ENCODE data around the gene ITPRID1.

ITPRID1 gene

GRCh38 chr7:31648288-31648687 is 134.4 kb downstream of the ITPRID1 start:
- no peak overlapping the region for H3K27ac ChIP-seq (ENCODE audit: extremely low read depth, low read depth, low read length)
- ChIA-PET CTCF (interaction anchor here (0.6 to 1.1 kb wide), 3 partner anchors 81 to 89 kb away, joined by 3 to 11 read pairs (median 4); no protein-coding TSS in a partner anchor), POLR2A (no interaction called here)
- no peaks in the 10 kb centered on the region for H3K36me3 ChIP-seq (ENCODE audit: control insufficient read depth in 2 of 2, insufficient read depth in 1 of 2, low read length in 2 of 2)
- no peak for TF ChIP-seq ZNF148 (tag by site-specific recombination; IDR thresholded peaks at IDR 0.05; ENCODE audit: borderline replicate concordance)
- H3K4me1 ChIP-seq (ENCODE audit: control insufficient read depth, insufficient read depth, low read length) = no peaks in the 10 kb centered on the region
- H3K4me3 ChIP-seq (ENCODE audit: low read depth, low read length) = no peak overlapping the region
- H3K9me3 ChIP-seq (ENCODE audit: control insufficient read depth, insufficient read depth, low read depth, low read length) = no peaks in the 10 kb centered on the region

GRCh38 chr7:31648880-31649279 is 135.0 kb downstream of the ITPRID1 start:
- no peaks in the 10 kb centered on the region for H3K9me3 ChIP-seq (ENCODE audit: control insufficient read depth, insufficient read depth, low read depth, low read length)
- H3K36me3 ChIP-seq (ENCODE audit: control insufficient read depth in 2 of 2, insufficient read depth in 1 of 2, low read length in 2 of 2) = no peaks in the 10 kb centered on the region
- CTCF ChIA-PET = interaction anchor here (0.6 to 1.3 kb wide), 7 partner anchors 81 to 611 kb away, joined by 3 to 11 read pairs (median 3); no protein-coding TSS in a partner anchor
- H3K27ac ChIP-seq (ENCODE audit: extremely low read depth, low read depth, low read length) = no peak overlapping the region
- no peaks in the 10 kb centered on the region for H3K4me1 ChIP-seq (ENCODE audit: control insufficient read depth, insufficient read depth, low read length)
- TF ChIP-seq ZBTB6 (tag by site-specific recombination; IDR thresholded peaks at IDR 0.05) (no peak), HOXD13 (CRISPR knock-in tag; IDR thresholded peaks at IDR 0.05; ENCODE audit: borderline replicate concordance) (no peak), OSR2 (tag by site-specific recombination; IDR thresholded peaks at IDR 0.05) (no peak), ZNF335 (tag by site-specific recombination; conservative IDR thresholded peaks at IDR 0.05) (no peak), ZNF214 (tag by site-specific recombination; IDR thresholded peaks at IDR 0.05; ENCODE audit: borderline replicate concordance) (no peak), ZNF555 (tag by site-specific recombination; conservative IDR thresholded peaks at IDR 0.05) (no peak), ZNF785 (tag by site-specific recombination; IDR thresholded peaks at IDR 0.05) (no peak), ZFP41 (tag by site-specific recombination; IDR thresholded peaks at IDR 0.05; ENCODE audit: borderline replicate concordance) (no peak)
- TF ChIP-seq, protein P1, sequence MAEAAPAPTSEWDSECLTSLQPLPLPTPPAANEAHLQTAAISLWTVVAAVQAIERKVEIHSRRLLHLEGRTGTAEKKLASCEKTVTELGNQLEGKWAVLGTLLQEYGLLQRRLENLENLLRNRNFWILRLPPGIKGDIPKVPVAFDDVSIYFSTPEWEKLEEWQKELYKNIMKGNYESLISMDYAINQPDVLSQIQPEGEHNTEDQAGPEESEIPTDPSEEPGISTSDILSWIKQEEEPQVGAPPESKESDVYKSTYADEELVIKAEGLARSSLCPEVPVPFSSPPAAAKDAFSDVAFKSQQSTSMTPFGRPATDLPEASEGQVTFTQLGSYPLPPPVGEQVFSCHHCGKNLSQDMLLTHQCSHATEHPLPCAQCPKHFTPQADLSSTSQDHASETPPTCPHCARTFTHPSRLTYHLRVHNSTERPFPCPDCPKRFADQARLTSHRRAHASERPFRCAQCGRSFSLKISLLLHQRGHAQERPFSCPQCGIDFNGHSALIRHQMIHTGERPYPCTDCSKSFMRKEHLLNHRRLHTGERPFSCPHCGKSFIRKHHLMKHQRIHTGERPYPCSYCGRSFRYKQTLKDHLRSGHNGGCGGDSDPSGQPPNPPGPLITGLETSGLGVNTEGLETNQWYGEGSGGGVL (tag by site-specific recombination; IDR thresholded peaks at IDR 0.05) = no peak
- POLR2A ChIA-PET = no interaction called here
- no peak overlapping the region for H3K4me3 ChIP-seq (ENCODE audit: low read depth, low read length)

DNA sequence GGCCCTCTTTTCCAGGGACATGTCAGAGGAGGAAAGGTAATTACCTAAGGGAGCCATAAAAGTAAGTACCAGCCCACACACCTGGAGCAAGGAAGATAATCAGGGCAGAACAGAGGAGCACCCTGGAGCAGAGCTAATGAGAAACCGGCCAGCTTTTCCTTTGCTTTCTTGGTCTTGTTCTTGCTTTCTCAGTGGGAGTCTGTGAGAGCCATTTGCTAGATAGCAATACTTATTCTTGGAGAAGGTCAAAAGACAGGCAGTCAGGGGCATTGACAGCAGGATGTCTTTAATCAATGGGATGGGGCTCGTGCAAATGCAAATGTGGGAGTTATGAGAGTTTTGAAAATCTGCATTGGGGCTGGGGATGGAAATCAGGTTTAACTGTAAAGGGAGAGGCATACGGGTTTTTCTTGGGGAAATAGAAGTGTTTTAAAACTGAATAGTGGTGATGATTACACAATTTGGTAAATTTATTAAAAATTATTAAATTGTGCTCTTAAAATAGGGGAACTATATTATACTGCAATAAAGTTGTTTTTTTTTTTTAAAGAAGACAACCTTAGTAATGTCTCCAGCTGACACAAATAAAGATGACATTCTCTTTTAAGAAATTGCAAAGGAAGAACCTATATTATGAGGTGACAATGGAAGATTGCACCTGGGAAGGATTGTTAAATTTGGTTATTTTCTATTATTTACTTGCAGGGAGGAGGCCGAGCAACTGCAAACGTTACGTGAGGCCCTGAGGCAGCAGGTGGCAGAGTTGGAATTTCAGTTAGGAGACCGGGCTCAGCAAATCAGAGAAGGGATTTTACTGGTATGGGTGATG is 137.6 kb downstream of the ITPRID1 start:
- CTCF ChIA-PET = interaction anchor here (0.7 kb wide), 1 partner anchor 621 kb away, joined by 3 read pairs; no protein-coding TSS in a partner anchor
- Histone ChIP-seq H3K36me3 (ENCODE audit: control insufficient read depth in 2 of 2, insufficient read depth in 1 of 2, low read length in 2 of 2) (no peaks in the 10 kb centered on the region), H3K9me3 (ENCODE audit: control insufficient read depth, insufficient read depth, low read depth, low read length) (no peaks in the 10 kb centered on the region), H3K4me3 (ENCODE audit: low read depth, low read length) (no peak overlapping the region), H3K4me1 (ENCODE audit: control insufficient read depth, insufficient read depth, low read length) (no peaks in the 10 kb centered on the region), H3K27ac (ENCODE audit: extremely low read depth, low read depth, low read length) (no peak overlapping the region)
- POLR2A ChIA-PET = no interaction called here
- TF ChIP-seq ZNF221 (tag by site-specific recombination; IDR thresholded peaks at IDR 0.05; ENCODE audit: borderline replicate concordance) (no peak), ZNF621 (tag by site-specific recombination; IDR thresholded peaks at IDR 0.05) (no peak), ZNF596 (tag by site-specific recombination; IDR thresholded peaks at IDR 0.05) (no peak)
- TF ChIP-seq, protein P2, sequence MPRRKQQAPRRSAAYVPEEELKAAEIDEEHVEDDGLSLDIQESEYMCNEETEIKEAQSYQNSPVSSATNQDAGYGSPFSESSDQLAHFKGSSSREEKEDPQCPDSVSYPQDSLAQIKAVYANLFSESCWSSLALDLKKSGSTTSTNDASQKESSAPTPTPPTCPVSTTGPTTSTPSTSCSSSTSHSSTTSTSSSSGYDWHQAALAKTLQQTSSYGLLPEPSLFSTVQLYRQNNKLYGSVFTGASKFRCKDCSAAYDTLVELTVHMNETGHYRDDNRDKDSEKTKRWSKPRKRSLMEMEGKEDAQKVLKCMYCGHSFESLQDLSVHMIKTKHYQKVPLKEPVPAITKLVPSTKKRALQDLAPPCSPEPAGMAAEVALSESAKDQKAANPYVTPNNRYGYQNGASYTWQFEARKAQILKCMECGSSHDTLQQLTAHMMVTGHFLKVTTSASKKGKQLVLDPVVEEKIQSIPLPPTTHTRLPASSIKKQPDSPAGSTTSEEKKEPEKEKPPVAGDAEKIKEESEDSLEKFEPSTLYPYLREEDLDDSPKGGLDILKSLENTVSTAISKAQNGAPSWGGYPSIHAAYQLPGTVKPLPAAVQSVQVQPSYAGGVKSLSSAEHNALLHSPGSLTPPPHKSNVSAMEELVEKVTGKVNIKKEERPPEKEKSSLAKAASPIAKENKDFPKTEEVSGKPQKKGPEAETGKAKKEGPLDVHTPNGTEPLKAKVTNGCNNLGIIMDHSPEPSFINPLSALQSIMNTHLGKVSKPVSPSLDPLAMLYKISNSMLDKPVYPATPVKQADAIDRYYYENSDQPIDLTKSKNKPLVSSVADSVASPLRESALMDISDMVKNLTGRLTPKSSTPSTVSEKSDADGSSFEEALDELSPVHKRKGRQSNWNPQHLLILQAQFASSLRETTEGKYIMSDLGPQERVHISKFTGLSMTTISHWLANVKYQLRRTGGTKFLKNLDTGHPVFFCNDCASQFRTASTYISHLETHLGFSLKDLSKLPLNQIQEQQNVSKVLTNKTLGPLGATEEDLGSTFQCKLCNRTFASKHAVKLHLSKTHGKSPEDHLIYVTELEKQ (tag by site-specific recombination; IDR thresholded peaks at IDR 0.05; ENCODE audit: borderline replicate concordance) = no peak
- TF ChIP-seq, protein P3, sequence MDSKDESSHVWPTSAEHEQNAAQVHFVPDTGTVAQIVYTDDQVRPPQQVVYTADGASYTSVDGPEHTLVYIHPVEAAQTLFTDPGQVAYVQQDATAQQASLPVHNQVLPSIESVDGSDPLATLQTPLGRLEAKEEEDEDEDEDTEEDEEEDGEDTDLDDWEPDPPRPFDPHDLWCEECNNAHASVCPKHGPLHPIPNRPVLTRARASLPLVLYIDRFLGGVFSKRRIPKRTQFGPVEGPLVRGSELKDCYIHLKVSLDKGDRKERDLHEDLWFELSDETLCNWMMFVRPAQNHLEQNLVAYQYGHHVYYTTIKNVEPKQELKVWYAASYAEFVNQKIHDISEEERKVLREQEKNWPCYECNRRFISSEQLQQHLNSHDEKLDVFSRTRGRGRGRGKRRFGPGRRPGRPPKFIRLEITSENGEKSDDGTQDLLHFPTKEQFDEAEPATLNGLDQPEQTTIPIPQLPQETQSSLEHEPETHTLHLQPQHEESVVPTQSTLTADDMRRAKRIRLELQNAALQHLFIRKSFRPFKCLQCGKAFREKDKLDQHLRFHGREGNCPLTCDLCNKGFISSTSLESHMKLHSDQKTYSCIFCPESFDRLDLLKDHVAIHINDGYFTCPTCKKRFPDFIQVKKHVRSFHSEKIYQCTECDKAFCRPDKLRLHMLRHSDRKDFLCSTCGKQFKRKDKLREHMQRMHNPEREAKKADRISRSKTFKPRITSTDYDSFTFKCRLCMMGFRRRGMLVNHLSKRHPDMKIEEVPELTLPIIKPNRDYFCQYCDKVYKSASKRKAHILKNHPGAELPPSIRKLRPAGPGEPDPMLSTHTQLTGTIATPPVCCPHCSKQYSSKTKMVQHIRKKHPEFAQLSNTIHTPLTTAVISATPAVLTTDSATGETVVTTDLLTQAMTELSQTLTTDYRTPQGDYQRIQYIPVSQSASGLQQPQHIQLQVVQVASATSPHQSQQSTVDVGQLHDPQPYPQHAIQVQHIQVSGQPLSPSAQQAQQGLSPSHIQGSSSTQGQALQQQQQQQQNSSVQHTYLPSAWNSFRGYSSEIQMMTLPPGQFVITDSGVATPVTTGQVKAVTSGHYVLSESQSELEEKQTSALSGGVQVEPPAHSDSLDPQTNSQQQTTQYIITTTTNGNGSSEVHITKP (tag by site-specific recombination; IDR thresholded peaks at IDR 0.05) = no peak

All from HEK293 (cell line).